CD4-positive, alpha-beta T cell treated with Interleukin-17A for 1 hour (primary cell): ENCODE measurements around the gene EXD1.
"Not testable (repeated sequence)": the region's sequence is repeated elsewhere in the genome, so short reads cannot be mapped to it uniquely, and the experiment has no call there.

Source experiments
- DNase-seq: peaks from one replicate; pipeline ENCODE4 v3.0.0-alpha.2; 2020

EXD1 gene

DNA sequence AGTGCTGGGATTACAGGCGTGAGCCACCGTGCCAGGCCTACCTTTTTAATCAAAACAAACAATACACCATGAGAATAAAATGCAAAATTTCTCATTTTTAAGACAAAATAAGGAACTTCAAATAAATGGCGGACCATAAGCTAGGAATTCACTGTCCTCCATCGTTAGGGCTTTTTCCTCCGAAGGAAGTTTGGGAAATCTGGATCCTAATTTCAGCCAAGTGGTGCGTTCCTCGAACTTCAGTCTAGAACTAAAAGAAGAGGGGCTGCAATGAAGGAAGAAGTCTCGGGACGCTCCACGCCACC lies 260 bp downstream of the EXD1 start:
- no peak for DNase-seq

DNA sequence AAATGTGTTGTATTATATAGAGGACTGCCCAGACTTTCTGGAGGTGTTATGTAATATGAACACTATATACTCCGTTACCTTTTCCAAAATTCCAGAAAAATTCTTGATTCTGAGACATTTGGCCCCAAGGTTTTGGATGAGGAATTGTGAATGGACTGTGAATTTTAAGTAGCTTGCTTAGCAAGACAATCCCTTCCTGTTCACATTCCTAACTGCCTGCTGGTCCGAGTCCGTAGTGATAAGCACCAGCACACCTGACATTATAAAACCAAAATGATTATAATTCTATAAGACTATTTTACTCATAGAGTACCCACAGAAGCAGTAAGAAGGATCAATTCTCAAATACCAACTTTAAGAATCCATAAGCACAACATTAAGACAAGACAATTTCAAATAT lies 11.2 kb downstream of the EXD1 start:
- no peak for DNase-seq

DNA sequence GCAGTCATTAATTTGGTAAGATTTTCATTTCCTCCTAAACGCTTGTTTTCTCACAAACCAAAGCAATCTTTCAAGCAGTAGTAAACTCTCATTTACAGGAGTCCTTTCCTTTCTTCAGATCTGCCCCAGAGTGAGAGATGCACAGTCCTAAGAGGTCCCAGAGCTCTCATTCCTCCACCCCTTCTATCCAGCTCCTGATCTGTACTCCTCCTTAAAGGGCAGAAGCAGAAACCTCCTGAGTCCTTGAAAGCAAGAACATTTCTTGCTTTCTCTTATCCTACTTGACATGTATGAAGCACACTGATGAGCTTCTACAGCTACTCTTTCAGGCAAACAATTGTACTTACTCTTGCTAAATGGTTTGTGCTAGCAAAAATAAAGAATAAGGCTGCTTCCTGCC lies 11.7 kb downstream of the EXD1 start:
- no peak for DNase-seq

DNA sequence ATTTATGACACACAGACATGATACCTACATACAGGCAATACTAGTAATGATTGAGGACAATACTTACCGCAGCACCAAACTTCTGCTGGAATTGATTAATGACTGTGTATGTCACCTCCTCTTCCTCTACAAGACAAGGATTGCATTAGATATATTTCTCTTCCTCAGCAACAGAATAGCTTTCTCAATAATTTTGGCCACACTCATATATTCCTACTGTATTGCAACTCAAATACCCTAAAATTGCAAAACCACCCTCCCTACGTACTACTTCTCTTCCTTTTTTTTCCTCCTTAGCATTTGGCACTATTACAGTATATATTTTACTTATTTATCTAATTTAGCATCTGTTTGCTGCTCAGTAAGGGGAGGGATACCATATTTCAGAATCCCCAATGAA lies 14.8 kb downstream of the EXD1 start:
- no peak for DNase-seq

DNA sequence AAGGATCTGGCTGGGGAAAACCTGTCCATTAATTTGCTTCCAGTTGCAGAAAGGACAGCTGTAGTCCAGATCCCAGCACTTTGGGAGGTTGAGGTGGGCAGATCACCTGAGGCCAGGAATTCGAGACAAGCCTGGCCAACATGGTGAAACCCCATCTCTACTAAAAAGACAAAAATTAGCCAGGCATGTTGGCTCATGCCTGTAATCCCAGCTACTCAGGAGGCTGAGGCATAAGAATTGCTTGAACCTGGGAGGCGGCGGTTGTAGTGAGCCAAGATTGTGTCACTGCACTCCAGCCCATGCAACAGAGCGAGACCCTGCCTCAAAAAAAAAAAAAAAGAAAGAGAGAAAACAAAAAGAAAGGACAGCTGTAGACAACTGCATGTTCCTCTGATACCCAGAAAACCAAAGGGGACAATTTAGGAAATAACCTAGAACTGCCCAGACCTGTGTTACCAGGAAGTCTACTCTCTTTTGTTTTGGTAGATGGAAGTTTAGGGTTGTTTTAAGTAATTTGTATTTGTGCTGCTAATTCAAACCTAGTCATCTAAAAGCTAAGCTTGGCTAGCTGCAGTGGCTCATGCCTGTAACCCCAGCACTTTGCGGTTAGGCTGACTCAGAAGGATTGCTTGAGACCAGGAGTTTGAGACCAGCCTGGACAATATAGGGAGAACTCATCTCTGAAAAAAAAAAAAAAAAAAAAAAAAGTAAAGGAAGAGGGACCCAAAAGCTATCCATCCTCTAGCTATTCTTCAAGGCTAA lies 22.7 kb downstream of the EXD1 start:
- DNase-seq: no peak

DNA sequence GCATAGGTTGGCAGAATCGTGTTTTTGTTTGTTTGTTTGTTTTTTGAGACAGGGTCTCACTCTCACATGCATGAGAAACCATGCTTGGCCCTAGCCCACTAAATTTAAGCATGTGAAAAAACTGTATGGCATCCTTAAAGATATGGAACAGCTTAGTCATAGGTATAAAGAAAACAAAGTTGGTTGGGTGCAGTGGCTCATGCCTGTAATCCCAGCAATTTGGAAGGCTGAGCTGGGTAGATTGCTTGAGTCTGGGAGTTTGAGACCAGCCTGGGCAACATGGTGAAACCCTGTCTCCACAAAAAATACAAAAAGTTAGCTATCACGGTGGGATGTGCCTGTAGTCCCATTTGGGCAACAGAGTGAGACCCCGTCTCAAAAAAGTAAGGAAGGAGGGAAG lies 25.2 kb downstream of the EXD1 start:
- no peak for DNase-seq

DNA sequence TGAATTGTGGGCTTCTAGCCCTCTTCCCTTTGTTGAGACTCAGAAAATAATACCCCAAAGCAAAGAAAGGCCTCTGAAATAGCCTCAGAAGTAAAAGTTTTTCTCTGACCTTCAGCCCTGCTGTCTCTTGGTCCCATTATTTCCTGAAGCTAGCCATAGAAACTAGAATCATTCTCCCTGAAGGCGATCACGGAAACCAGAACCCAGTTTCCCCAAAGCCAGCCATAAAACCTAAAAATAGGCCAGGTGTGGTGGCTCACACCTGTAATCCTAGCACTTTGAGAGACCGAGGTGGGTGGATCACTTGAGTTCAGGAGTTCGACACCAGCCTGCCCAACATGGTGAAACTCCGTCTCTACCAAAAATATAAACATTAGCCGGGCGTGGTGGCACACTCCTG lies 27.2 kb downstream of the EXD1 start:
- DNase-seq: no peak

DNA sequence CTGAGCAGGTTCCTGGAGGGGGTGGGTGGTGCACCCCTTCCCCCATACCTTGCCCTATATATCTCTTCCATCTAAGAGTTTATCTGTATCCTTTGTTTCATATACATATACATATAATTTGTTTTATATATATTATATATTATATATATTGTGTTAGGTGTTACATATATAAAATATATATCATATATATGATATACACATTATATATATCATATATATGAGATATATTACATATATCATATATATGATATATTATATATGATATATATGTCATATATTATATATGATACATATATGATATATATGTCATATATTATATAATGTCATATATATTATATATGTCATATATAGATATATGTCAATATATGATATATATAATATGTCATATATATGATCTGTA lies 31.1 kb downstream of the EXD1 start:
- DNase-seq: no peak

DNA sequence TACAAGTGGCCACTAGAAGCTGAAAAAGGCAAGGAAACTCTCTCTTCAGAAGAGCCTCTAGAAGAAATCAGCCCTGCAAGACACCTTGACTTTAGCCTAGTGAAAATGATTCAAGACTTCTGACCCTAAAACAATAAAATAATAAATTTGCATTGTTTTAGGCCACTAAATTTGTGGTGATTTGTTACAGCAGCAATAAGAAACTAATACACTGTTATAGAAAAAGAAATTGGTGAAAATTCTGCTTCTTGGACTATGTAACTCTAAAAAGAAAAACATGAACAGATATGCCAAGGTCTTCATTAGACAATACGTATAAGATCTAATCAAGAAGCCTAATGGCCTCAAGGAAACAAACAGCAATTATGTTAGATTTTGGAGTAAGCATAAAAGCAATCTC lies 36.1 kb downstream of the EXD1 start:
- no peak for DNase-seq

DNA sequence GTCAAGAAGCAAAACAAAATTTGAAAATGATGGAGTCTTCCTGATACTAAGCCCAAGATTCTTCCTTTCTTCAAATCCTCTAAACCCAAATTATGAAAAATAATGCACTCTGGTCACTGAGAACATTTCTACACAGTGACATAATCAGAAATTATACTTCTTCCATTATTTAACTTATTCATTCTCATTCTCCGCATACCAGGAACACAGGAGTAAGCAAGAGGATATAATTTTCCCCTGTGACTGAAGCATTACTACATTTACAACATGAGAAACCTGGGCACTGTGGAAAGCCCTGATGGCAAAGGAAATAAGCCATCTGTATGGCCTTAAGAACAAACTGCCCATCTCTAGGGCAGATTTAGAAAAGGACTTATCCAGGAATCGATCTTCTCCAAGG lies 47.0 kb downstream of the EXD1 start:
- no peak for DNase-seq

DNA sequence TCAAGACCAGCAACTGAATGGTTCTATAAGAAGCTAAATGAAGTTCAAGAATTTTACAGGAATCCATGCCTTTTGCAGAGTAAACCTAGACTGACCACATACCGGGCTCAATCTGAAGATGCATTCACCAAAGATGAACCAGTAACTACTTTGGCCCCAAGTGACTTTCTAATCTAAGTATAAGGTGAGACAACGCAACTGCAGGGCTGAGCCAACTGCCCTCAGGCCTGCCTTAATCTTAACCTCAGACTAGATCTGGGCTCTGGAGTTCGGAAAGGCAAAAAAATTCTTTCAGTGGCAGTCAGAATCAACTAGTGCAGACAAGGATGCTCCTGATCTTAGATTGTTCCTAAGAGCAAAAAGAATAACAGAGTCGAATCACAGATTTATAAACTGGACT lies 48.3 kb downstream of the EXD1 start:
- no peak for DNase-seq

DNA sequence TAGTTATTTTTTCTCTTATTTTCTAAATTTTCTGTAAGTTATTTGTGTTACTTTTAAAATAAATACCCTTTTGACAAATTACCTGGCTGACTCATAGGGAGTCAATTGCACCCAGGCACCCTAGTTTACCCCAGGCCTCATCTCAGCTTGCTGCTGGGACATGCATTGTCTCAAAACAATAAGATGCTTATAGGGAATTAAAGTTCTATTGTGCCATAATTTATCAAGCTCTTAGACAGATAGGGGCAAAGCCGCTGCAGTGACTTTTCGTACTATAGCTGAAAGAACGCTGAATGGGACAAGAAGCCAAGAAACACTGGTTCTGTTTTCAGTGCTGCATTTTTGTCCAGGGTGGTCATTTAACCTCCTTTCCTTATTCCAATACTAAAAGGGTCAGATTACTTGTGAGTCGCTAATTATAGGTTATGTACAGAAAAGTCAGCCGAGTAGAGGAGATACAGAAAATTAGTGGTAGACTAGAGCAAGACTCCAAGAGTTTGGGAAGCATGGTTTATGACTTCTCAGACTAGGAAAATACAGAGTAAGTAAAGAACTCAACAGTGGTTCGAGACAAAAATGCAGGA lies 50.3 kb downstream of the EXD1 start:
- no peak for DNase-seq

DNA sequence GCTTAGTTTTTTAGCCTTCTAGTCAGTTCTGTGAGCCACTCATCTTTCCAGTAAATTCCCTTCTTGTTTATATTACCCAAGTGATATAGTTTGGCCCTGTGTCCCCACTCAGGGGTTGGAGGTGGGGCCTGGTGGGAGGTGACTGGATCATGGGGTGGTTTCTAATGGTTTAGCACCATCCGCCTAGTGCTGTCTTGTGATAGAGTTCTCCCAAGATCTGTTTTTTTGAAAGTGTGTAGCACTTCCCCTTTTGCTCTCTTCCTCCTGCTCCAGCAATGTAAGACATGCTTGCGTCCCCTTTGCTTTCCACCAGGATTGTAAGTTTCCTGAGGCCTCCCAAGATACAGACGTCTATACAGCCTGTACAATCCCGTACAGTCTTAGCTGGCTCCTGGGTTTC lies 60.8 kb downstream of the EXD1 start:
- no peak for DNase-seq

DNA sequence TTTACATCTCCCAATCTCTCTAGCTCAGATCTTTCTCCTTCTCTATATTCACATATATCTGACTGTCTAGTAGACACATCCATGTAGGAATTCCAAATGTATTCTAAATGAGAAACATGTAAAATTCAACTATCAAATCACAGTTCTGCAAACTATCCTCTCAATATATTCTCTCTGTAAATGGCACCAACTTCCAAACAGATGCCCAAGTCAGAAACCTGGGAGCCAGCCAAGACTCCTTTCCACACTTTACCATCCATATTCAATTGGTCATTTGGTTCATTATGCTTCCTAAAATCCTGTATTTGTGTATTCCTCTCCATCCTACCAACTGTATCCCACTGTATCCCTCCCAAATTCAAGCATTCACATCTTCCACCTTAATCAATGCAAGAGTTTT lies 61.5 kb downstream of the EXD1 start:
- DNase-seq: no peak

DNA sequence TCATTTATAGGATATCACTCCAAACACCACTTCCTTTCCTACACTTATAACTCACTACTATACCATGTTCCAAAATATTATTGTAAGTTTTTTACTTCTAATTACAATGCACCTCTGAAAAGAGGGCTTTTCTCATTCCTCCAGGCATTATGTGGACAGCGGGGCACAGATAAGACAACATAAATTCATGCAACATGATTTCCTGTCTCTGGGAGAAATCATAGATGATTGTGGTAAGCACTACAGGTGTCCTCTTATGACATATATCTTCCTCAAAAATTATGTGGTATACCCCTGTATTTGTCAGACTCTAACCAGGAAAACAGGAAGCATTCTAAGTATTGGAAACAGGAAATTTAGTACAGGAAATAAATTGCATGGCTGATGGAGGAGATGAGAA lies 68.8 kb downstream of the EXD1 start:
- no peak for DNase-seq

DNA sequence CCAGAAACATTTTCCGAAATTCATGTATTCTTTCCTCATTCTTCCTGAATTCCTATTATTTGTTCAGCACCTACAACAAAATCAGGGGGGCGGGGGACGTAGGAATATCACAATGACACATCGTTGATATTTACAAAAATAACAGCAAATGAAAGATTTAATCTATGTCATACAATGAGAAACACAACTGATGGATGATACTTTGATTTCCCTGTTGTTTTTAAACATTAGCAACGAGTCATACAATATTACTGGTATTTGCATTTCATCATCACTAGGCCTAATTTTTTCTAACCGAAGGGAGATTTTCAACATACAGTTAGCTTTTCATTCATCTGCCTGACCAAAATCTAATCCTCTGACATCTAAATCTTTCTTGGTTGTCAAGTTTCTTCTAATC lies 69.2 kb downstream of the EXD1 start:
- no peak for DNase-seq

DNA sequence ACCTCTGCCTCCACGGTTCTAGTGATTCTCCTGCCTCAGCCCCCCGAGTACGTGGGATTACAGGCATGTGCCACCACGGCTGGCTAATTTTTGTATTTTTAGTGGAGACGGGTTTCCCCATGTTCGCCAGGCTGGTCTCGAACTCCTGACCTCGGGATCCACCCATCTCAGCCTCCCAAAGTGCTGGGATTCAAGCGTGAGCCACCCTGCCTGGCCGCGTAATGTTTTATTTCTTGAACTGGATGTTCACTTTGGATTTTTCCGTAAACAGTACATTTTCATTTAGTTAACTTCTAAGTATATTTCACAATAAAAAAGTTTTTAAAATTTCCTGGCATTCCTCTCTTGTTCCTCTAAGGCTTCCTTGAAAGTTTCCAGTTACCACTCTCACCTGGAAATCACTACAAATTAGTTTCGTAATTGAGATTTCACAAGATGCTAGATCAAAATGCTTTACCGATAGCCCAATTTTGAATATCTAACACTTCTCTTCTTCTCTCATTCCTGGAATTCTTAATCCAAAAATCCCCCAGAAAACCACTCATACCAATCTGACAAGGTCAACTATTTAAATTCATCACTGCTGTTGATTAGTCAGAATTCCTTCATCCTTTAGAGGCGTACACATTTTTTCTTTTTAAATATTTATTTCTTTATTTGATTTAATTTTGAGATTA lies 69.8 kb downstream of the EXD1 start:
- no peak for DNase-seq

DNA sequence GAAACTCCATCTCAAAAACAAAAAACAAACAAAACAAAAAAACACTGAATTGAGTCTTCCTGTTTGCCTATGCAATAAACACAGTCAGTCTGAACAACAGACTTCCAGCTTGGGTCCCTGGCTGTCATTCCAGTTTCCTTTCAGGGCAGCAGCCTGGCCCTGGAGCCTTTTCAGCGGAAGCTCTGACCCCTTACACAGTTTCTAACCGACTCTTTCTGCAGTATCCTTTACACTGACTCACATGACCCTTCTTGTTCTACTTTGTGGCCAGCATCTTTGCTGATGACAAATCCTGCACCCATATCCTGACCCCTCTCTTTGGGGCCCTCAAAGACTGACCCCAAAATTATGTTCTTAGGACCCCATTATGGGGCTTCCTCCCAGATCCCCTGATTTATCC lies 76.1 kb downstream of the EXD1 start:
- DNase-seq: no peak

DNA sequence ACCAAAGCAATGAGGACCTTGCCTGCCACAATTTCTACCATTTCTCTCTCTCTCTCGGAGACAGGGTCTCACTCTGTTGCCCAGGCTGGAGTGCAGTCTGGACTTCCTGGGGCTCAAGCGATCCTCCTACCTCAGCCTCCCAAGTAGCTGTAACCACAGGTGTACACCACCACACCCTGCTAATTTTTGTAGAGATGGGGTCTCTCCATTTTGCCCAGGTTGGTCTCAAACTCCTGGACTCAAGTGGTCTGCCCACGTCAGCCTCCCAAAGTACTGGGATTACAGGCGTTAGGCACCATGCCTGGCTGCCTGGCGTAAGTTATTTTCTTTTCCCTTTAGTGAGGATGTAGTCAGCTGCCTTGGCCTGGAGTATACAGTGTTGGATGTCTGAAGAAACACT lies 76.8 kb downstream of the EXD1 start:
- DNase-seq: no peak

DNA sequence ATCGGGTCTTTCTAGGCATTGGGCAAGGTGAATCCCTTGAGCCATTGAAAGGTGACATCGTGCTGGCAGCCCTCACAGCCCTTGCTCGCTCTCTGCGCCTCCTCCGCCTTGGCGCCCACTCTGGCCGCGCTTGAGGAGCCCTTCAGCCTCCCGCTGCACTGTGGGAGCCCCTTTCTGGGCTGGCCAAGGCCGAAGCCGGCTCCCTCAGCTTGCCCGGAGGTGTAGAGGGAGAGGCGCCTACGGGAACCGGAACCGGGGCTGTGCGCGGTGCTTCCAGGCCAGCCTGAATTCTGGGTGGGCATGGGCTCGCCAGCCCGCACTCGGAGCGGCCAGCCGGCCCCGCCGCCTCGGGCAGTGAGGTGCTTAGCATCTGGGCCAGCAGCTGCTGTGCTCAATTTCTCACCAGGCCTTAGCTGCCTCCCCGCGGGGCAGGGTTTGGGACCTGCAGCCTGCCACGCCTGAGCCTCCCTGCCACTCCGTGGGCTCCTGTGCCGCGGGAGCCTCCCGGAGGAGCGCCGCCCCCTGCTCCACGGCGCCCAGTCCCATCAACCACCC lies 79.0 kb downstream of the EXD1 start:
- no peak for DNase-seq

DNA sequence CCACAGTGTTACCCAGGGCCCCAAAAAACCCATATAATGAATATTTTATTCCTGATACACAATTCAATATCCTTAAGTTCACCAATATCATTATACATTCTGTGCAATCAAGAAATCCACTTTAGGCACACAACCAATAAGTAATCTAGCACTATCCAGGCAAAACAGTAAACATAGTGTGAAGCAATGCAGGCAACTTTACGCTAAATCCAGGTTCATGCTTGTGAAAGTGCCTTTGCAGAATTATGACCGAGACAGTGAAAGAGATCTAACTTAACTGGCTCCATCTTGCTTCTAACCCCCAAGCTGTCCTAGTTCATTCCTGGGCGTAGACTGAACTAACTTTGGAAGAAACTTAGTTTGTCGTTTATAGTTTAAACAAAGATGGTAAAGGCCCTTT lies 80.3 kb downstream of the EXD1 start:
- DNase-seq: no peak

DNA sequence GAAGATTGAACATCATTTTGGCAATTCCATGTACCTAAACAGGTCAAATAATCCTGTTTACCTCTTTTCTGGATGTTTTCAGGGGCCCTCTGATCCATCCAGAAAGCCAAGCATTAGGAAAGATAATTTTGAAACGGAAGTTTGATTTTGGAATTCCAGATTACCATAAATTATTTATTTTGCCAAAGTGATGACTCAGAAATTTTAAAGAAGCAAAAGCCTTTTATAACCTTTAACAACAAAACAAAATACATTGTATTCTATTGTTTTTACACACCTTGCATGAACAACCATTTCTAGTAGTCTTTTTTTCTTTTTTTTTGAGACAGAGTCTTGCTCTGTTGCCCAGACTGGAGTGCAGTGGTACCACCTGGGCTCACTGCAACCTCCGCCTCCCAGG lies 82.5 kb downstream of the EXD1 start:
- DNase-seq: no peak

DNA sequence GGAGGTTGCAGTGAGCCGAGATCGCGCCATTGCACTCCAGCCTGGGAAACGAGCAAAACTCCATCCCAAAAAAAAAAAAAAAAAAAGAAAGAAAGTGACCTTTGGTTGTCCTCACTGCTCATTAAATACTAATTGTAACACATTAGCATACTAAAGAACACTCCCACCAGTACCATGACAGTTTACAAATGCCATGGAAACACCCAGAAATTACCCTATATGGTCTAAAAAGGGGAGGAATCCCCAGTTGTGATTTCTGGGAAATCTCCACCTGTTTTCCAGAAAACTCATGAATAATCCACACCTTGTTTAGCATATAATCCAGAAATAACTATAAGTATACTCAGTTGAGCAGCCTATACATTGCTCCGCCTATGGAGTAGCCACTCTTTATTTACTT lies 90.9 kb downstream of the EXD1 start:
- DNase-seq: no peak

DNA sequence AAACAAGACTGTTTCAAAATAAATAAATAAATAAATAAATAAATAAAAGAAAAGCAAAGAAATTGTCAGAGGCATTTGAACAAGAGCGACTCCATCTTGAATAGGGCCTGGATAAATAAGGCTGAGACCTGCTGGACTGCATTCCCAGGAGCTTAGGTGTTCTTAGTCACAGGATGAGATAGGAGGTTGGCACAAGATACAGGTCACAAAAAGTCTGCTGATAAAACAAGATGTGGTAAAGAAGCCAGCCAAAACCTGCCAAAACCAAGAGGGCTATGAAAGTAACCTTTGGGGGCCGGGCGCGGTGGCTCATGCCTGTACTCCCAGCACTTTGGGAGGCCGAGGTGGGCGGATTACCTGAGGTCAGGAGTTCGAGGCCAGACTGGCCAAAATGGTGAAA lies 91.4 kb downstream of the EXD1 start:
- not testable (repeated sequence) for DNase-seq

DNA sequence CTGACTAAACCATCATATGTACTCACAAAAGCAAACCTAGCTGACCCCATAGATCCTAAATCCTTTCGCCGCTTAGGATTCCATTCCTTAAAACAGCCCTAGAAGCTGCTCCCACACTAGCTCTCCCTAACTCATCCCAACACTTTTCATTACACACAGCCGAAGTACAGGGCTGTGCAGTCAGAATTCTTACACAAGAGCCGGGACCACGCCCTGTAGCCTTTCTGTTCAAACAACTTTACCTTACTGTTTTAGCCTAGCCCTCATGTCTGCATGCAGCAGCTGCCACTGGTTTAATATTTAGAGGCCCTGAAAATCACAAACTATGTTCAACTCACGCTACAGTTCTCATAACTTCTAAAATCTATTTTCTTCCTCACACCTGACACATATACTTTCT lies 95.0 kb downstream of the EXD1 start:
- DNase-seq: not testable (repeated sequence)
